Measurements from ENCODE around the gene RARRES1. TPM values are rescaled to one million over a fixed set of nuclear protein-coding genes. Genes with fewer than 3 reads are reported as not detected.

The RARRES1 gene
- polyA plus RNA-seq, 1 donor, result 3.3 TPM

DNA sequence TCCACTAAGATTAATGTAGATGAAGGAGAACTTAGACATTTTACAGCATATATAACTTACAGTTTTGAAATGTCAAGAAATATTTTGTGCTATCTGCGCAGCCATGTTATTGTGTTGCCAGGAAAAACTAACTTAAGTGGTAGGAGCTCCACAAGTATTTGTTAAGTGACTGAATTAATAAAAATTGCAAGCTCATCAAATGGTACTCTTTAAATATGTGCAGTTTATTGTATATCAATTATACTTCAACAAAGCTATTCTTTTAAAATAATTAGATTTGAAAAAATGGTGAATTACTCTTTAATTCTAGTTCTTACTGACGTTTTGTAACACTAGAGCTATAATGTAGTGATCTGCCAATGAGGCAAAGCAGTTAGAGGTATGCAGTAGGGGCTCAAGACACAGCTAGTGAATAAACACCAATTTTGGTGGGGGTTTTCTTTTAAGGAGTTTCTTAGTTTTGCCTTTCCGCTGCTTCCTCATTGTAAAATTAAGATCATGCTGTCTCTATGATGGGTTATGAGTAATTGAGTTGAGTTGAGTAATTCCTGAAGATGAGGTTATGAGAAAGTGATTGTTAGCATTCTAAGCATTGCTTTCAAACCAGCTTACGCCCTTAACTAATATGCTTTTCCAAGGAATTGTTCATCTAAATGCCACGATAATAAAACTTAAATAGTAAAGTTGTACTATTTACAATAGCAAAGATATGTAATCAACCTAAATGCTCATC is 48.9 kb downstream of the RARRES1 start:
- no peak for DNase-seq

DNA sequence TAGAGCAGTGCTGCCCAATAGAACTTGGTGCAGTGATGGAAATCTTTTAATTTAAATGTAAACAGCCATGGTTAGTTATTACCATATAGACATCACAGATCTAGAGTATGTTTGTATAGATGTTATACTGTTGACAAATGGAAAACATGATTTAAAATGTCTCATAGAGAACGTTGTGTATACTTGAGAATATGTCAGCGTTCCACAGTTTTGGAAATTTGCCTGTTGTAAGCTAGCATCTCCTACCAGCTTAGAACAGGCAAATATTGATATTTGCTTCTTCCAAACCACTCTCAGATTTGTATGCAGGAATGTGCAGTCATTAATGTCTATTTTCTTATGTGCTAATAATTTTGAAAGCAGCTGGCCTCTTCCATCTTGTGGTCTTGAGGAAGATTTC is 51.4 kb downstream of the RARRES1 start:
- DNase-seq, result no peak

DNA sequence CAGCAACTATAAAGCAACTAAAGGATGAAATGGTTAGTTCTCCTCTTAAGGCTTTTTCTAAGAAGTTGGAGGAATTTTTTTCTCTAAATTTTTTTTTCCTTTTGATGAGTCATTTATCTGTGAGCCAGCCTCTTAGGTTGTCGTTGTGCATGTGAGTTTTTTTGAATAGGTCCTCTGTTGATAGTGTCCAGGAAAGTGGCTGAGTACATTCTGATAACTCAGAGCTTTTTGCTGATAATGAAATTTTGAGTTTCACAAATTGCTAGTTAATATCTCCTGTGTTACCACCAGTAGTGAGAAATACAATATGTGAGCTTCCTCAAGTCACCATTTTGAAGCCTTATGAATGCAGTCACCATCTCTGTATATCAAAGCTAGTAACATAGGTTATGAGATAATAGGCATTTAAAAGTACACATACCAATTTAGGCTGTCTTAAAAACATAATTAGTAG is 52.7 kb downstream of the RARRES1 start:
- DNase-seq, result no peak

DNA sequence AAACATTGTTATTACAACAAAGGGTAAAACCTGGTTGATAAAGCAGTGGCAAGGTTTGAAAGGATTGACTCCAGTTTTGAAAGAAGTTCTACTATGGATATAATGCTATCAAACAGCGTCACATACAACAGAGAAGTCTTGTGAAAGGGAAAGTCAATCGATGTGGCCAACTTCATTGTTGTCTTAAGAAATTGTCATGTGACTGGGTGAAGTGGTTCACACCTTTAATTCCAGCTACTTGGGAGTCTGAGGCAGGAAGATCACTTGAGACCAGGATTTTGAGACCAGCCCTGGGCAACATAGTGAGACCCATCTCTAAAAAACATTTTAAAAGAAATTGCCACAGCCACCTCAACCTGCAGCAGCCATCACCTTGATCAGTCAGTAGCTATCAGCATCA is 53.6 kb downstream of the RARRES1 start:
- no peak for DNase-seq

DNA sequence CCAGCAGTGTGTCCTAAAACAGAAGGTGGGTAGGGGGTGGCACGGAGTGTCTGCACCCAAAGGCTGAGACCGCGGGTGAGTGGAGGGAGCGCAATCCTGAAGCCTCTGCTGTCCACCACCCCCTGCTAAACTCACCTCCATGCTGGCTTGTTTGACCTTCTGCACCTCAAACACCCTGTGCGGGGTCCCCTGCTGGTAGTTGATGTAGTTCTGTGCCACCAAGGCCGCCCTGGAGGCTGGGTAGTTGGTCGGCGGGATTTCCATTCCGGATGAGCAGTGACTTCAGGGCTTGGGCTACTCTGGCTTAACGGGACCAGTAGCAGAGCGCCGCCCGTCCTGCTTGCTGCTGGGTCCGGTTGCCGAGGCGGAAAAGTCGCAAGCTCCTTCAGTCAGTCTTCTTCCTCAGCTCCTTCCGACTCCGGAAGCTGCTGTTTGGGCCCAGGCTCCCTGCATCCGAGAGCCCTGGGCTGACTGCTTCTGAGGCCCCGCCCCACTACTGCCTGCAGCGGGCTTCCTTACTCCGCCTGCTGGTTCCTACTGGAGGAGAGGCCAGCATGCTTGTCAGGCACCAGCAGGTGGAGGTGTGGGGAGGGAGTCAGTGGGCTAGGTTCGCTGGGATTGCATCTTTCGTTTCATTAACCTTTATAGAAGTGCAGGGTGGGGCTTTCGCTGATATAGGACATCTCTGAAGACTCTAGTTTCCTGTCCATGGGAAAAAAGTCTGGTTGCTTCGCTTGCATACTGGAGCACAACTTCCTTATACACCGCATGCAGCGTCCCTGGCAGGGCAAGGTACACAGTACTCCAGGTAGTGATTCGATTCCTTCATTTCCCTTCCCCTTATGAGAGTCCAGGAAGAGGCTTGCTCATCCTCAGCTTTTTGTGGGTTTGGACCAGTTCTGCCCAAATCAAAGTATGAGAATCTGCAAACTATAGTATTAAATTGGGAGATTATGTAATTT is 59.8 kb downstream of the RARRES1 start, which contains the start of gene LXN:
LXN (minus strand) TSS at position 434 of the 962 bp plus-strand sequence; CDS start at position 264, 170 bp downstream.
- peak; percentile 86 for DNase-seq

DNA sequence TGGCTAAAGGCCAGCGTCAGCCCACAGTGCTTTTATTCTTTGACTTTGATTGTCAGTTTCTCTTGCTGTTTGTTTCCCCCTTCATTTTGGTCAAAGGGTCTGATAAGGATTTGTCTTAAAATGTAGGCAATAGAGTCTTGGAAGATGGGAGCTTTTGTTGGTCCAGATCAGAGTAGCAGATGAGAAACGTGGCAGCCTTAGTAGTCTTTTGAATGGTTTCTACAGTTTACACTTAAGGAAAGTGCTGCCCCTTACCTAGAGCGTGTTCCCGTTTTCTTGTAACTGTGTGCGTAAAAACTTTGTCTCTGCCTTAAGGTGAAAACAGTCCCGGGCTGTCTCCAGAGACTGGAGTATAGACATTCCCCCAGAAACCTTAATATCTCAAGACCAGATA is 60.4 kb downstream of the RARRES1 start:
- no peak for DNase-seq

DNA sequence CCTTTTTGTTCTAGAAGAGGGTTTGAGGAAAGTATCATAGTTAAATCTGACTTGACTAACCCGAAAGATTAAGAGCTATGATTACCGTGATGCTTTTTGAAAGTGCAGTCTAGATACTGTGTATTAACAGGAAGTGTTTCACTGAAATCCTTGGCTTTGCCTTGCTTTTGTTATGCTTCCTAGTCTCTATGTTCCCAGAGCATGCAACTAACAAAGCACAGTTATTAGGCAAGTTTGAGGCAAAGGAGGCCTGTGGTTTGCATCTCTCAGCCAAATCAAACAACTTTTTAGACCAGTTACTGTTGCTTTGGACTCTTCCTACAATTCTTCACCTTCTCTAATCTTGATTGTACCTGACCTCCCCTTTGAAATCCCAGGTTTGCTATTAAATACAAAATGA is 63.8 kb downstream of the RARRES1 start:
- DNase-seq, result no peak

DNA sequence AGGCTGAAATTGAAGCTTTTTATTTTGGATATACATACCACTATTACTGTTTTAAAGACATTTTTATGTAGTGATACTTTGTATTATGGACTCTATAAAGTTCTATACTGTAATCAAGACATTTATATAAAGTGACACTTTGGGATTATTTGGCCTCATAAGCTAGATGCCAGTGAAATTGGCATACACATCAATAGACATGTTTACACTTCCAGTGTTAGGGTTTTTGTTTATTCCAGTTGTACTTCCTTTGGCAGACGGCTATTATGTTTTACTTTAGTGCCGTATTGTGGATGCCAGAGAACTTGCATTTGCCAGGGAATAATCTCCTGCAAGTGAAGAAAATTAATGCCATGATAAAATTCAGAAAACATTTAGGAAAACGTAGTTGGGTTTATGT is 65.8 kb downstream of the RARRES1 start:
- DNase-seq, result no peak

DNA sequence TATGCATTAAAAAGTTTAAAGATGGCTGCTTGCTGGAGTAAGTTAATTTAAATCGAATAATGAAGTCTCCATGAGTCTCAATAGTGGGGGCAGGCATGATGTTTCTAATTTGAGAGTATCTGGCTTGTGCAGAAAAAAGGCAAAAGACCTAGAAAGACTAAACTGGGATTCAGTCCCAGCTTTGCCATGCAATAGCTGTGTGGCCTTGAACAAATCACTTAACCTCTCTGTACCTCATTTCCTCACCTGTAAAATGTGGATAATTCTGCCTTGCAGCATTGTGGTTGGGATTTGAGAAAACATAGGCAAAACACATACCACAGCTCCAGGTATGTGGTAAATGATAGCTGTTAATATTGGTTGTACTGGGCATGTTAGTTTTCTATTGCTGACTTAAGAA is 68.4 kb downstream of the RARRES1 start:
- DNase-seq, result no peak

DNA sequence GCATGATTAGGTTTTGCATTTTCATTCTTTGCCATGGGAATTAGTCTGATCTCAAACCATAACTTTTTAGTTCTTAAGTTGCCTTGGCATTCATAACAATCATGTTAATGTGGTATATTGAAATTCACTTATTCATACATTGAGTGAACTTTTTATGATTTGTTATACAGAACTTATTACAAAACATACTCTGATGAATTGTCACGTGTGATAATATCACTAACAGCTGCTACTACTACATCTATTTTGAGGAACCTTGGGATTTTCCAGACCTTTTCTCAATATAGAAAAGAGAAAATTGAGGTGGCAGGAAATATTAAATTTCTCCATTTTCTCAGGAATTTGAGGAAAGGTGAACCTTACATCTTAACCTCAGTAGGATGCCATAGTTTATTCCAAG is 69.0 kb downstream of the RARRES1 start:
- DNase-seq, result no peak

DNA sequence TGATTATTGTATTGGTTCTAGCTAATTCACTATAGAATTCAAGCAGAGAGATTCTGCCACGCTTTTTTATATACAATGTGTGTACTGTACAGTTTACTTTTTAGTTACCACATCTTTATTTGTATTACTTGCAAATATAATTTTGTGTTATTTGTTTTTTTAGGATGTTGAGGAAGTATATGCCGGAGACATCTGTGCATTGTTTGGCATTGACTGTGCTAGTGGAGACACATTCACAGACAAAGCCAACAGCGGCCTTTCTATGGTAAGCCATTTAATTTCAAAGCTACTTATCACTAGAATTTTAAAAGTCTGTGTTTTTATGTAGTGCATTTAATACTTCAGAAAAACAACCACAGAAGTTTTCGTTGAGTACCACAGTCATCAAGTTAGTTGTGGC is 71.5 kb downstream of the RARRES1 start:
- DNase-seq, result no peak

DNA sequence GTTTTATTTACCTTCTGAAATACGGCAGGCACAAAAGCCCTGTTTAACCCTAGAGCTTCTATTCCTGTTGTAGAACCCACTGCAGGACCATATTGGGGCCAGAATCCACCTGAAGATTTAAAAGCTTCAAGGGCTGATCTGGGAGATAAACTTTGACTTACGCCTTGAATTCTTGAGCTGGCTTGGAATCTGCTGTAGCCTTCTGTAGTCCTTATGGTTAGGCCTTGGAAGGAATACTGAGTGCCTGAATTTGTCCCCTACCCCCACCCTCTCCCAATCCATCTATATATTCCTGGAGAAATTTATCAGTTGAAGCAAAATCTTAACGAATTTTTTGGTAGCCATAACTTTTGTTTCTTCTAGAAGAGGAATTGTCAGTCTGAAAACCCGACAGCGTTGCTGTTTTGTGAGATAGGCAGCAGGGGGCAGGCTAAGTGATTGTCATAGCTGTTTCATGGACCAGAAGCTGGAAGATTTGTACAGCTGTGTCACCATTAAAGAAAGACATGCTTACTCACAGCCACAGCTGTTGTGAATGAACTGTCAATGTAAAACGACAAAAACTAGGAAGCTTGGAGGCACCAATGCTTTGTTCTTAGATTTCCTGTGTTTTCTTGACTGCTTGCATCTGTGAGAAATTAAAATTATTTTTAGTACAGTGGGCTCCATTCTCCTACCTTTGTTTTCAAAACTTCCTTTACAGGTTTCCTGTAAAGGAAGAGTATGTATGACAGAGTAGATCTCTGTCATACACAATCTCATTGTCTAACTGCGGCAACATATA is 72.6 kb downstream of the RARRES1 start:
- DNase-seq, result peak; percentile 37

DNA sequence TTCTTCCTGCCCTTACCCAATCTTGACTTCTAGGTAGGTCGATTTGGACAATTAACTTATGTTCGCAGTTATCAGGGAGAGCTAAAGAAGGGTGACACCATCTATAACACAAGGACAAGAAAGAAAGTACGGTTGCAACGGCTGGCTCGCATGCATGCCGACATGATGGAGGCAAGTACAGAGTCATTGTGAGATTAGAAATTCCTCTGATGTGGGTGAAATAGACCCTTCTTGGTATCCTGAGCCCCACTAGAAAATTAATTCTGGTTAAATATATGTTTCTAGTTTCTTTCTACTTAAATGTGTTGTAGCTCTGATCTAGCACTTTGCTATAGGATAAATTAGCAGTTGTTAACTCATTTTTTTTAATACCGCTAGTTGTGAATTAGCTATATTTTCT is 73.4 kb downstream of the RARRES1 start:
- DNase-seq, result no peak

DNA sequence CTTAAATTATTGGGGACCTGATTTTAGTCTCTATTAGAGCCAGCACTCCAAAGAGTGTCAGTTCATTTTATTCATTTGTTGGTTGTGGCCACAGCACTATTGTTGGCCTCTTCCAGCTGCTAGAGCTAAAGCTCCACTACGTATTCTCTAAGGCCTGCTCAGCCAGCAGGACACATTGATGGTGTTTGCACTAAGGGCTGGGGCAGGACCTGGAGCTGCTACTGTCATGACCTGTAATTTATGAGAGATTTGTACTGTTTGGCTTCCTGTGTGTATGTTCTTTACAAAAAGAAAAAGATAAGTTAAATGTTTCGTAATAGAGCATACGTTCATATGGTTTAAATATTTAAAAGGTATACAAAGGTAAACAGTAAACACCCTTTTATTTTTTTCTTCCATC is 79.8 kb downstream of the RARRES1 start:
- DNase-seq, result no peak

DNA sequence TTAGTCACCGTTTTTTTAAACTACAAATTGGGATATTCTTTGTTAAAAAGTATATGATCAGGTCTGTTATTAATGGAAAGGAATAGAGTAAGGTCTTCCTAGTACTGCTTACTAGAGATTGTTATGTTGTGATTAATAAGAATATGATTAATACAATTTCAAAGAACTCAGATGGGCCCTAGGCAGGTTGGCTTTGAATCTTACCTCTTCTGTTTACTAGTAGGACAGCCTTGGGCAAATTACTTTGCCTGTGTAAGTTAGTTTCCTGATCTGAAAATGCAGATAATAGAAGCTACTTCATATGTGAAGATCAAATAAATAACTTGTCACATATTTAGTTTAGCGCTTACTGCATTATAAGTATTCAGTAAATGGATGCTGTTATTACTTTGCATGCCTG is 81.1 kb downstream of the RARRES1 start:
- no peak for DNase-seq

DNA sequence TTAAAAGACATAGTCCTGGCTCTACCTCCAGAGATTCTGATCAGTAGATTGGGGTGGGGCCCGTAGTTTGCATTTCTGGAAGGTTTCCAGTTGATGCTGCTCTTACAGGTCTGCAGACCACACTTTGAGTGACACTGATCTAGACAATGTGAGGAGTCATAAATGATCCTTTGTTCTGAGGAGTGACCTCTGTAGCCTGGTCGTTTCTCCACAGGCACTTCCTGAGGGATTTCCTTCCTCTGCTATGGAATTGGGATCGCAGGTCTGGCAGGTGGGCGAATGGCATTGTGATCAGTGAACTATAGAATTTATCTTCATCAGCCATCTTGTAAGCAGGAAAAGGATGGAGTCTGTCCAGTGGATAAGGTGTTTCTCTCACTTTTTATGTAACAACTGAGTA is 82.5 kb downstream of the RARRES1 start:
- DNase-seq, result no peak

Other genes with a start within 250 kb of the RARRES1 start
- gene MLF1, start 161.3 kb downstream of the RARRES1 start, polyA plus RNA-seq (ENCODE audit: insufficient read length), result 34.1 TPM
- gene GFM1, start 87.9 kb downstream of the RARRES1 start, polyA plus RNA-seq (ENCODE audit: insufficient read length), result 29.7 TPM
- gene LXN, start 59.8 kb downstream of the RARRES1 start, polyA plus RNA-seq (ENCODE audit: insufficient read length), result 17.8 TPM
- gene MFSD1, start 69.6 kb upstream of the RARRES1 start, polyA plus RNA-seq (ENCODE audit: insufficient read length), result 25.6 TPM

Measured in hindlimb muscle (tissue), 1 donor.